Right renal pelvis (tissue), 4 donors: Measurements from ENCODE around the gene MIOS. TPM values are rescaled to one million over a fixed set of nuclear protein-coding genes. Genes with fewer than 3 reads are reported as not detected.
"Not testable (repeated sequence)": the region's sequence is repeated elsewhere in the genome, so short reads cannot be mapped to it uniquely, and the experiment has no call there.

Source experiments
- DNase-seq, 4 donors: peaks; one replicate each; pipeline ENCODE4 v3.0.0-alpha.2; 2013; ENCODE audit warnings: low read depth in 4 of 4, low spot score in 3 of 4, missing footprints in 1 of 4
- polyA plus RNA-seq, 4 donors: library from polyadenylated mRNA; unstranded; fragments of 120-200 nt; gene quantifications; one replicate each; pipeline ENCODE4 v1.2.1, GENCODE V29; 2013; ENCODE audit not compliant: insufficient read length in 4 of 4

The MIOS gene
- polyA plus RNA-seq, 4 donors, result 41.8 to 50.6 (median 49.2) TPM

GRCh38 chr7:7640221-7641128, 73.8 kb downstream of the MIOS start, which contains the start of gene UMAD1:
UMAD1 (plus strand) TSS chr7:7640752; CDS start chr7:7673372, 32,620 bp downstream.
- DNase-seq, result peak; percentile 93 to 99 (median 98)

GRCh38 chr7:7641129-7641663, 74.5 kb downstream of the MIOS start:
- DNase-seq, result no peak

- DNase-seq, result no peak
These were observed 75.4 kb downstream of the MIOS start for GRCh38 chr7:7642081-7642480.

- DNase-seq, result no peak
These were observed 80.9 kb downstream of the MIOS start for GRCh38 chr7:7647495-7648036.

GRCh38 chr7:7650682-7651206, 84.1 kb downstream of the MIOS start:
- no peak for DNase-seq

GRCh38 chr7:7651479-7651878, 84.8 kb downstream of the MIOS start:
- DNase-seq, result no peak

- no peak for DNase-seq
These were observed 86.3 kb downstream of the MIOS start for GRCh38 chr7:7652798-7653540.

GRCh38 chr7:7653593-7654187, 87.0 kb downstream of the MIOS start:
- DNase-seq, result no peak

GRCh38 chr7:7654964-7655715, 88.5 kb downstream of the MIOS start:
- no peak for DNase-seq

- not testable (repeated sequence) for DNase-seq
These were observed 89.8 kb downstream of the MIOS start for GRCh38 chr7:7656459-7656858.

Other genes starting within 250 kb of the MIOS start
- 10 to 100 TPM in 2 of 4 donors, 1 to 10 TPM in 2; 9.0 to 13.1 (median 10.7) TPM for gene COL28A1, start 31.0 kb upstream of the MIOS start, polyA plus RNA-seq
- 10 to 100 TPM; 20.3 to 24.9 (median 22.5) TPM for gene UMAD1, start 73.9 kb downstream of the MIOS start, polyA plus RNA-seq
- gene RPA3, start 151.7 kb downstream of the MIOS start, polyA plus RNA-seq, result 10 to 100 TPM; 64.2 to 80.5 (median 66.3) TPM